ENCODE results near the gene PRADC1. TPM values are rescaled to one million over a fixed set of nuclear protein-coding genes. Genes with fewer than 3 reads are reported as not detected.
A peak's percentile ranks its signal among the peaks of the same experiment; 100 is the strongest.

The PRADC1 gene
- polyA plus RNA-seq, 3 donors: 9.0 to 49.2 (median 33.3) TPM

- Histone ChIP-seq H3K4me1 (ENCODE audit: control insufficient read depth in 1 of 2, insufficient read depth in 2 of 2, low read length in 2 of 2) (peaks cover 0 to 5% of the 10 kb centered on the region in 2 donors), H3K36me3 (replicated peaks in 1 of 2; ENCODE audit: control insufficient read depth in 1 of 2, insufficient read depth in 2 of 2, low read length in 2 of 2) (peaks cover 26 to 67% of the 10 kb centered on the region in 2 donors), H3K4me3 (replicated peaks in 1 of 3; ENCODE audit: low read depth in 2 of 3, low read length in 3 of 3) (no peak overlapping the region), H3K27me3 (ENCODE audit: control insufficient read depth in 2 of 2, insufficient read depth in 2 of 2, low read length in 2 of 2) (peaks cover 2 to 3% of the 10 kb centered on the region in 2 donors), H3K9ac (ENCODE audit: insufficient read depth, low read length, poor library complexity, severe bottlenecking) (no peak overlapping the region), H3K4me2 (replicated peaks; ENCODE audit: extremely low read depth, low read length, poor library complexity, severe bottlenecking) (no peak overlapping the region), H2AFZ (ENCODE audit: insufficient read depth, low read depth, low read length, poor library complexity, severe bottlenecking) (no peak overlapping the region), H3K27ac (ENCODE audit: low read depth in 1 of 2, low read length in 2 of 2) (no peak overlapping the region), H3K9me3 (replicated peaks in 1 of 2; ENCODE audit: control insufficient read depth in 1 of 2, insufficient read depth in 1 of 2, low read length in 2 of 2) (no peaks in the 10 kb centered on the region), H3K79me2 (ENCODE audit: insufficient read depth, low read length) (no peaks in the 10 kb centered on the region), H4K20me1 (ENCODE audit: insufficient read depth, low read length) (peaks cover 9% of the 10 kb centered on the region)
- H3K4me3 Mint-ChIP-seq: no peak overlapping the region
- no peak for DNase-seq
- 86% methylated on average over 1 of the region's 4 CpGs for WGBS (ENCODE audit: insufficient coverage)
- H3K4me1 Mint-ChIP-seq: peaks cover 2% of the 10 kb centered on the region
- H3K36me3 Mint-ChIP-seq: peaks cover 48 to 51% of the 10 kb centered on the region in 2 donors
- TF ChIP-seq CTCF (IDR thresholded peaks at IDR 0.05): no peak
- H3K27ac Mint-ChIP-seq: no peak overlapping the region
- peaks cover 2 to 13% (median 12%) of the 10 kb centered on the region in 3 donors for H3K27me3 Mint-ChIP-seq (ENCODE audit: low read depth in 3 of 3)
- intact Hi-C loops (cut with micrococcal nuclease): no loop called here
- H3K9me3 Mint-ChIP-seq: peaks cover 0 to 4% (median 0%) of the 10 kb centered on the region in 7 donors
Measured at GRCh38 chr2:73264783-73265182, 31.7 kb upstream of the PRADC1 start.

DNA sequence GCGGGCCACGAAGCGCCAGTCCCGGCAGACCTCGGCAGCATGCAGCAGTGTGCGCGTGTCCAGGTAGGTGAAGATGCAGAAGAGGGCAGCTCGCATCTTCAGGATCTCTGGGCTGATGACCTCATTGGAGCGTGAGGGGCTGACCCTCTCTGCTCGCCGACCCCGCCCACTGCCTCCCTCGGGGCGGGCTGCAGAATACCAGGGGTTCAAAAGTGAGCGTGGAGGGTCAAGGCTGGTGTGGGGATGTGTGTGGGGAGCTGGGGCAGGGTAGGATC lies 31.2 kb upstream of the PRADC1 start:
- 98% methylated on average over 9 of the region's 15 CpGs for WGBS (ENCODE audit: insufficient coverage)
- Histone ChIP-seq H3K4me3 (replicated peaks in 1 of 3; ENCODE audit: low read depth in 2 of 3, low read length in 3 of 3) (no peak overlapping the region), H3K4me1 (ENCODE audit: control insufficient read depth in 1 of 2, insufficient read depth in 2 of 2, low read length in 2 of 2) (no peaks in the 10 kb centered on the region), H3K27me3 (ENCODE audit: control insufficient read depth in 2 of 2, insufficient read depth in 2 of 2, low read length in 2 of 2) (no peaks in the 10 kb centered on the region), H2AFZ (ENCODE audit: insufficient read depth, low read depth, low read length, poor library complexity, severe bottlenecking) (no peak overlapping the region), H4K20me1 (ENCODE audit: insufficient read depth, low read length) (peaks cover 7% of the 10 kb centered on the region), H3K4me2 (replicated peaks; ENCODE audit: extremely low read depth, low read length, poor library complexity, severe bottlenecking) (no peak overlapping the region), H3K9ac (ENCODE audit: insufficient read depth, low read length, poor library complexity, severe bottlenecking) (no peak overlapping the region), H3K79me2 (ENCODE audit: insufficient read depth, low read length) (no peaks in the 10 kb centered on the region), H3K9me3 (replicated peaks in 1 of 2; ENCODE audit: control insufficient read depth in 1 of 2, insufficient read depth in 1 of 2, low read length in 2 of 2) (no peaks in the 10 kb centered on the region), H3K36me3 (replicated peaks in 1 of 2; ENCODE audit: control insufficient read depth in 1 of 2, insufficient read depth in 2 of 2, low read length in 2 of 2) (peaks cover 29 to 72% of the 10 kb centered on the region in 2 donors), H3K27ac (ENCODE audit: low read depth in 1 of 2, low read length in 2 of 2) (no peak overlapping the region)
- no peak overlapping the region for H3K4me3 Mint-ChIP-seq
- peaks cover 0 to 11% (median 11%) of the 10 kb centered on the region in 3 donors for H3K27me3 Mint-ChIP-seq (ENCODE audit: low read depth in 3 of 3)
- no peaks in the 10 kb centered on the region for H3K4me1 Mint-ChIP-seq
- H3K36me3 Mint-ChIP-seq: peaks cover 52 to 56% of the 10 kb centered on the region in 2 donors
- intact Hi-C loops (cut with micrococcal nuclease): no loop called here
- DNase-seq: no peak
- no peak for TF ChIP-seq CTCF (IDR thresholded peaks at IDR 0.05)
- peaks cover 0 to 2% (median 0%) of the 10 kb centered on the region in 7 donors for H3K9me3 Mint-ChIP-seq
- peak overlapping the region in 4 of 7 donors; percentile 26 to 68 (median 56) for H3K27ac Mint-ChIP-seq

Measured in CD14-positive monocyte (primary cell).